MM.1S (cell line): Measurements from ENCODE around the gene TLR6.

ENCODE experiments used
- DNase-seq: peaks from one replicate; pipeline ENCODE4 v3.0.0-alpha.2; 2015
- H2AFZ ChIP-seq: fragments of 300-600 bp; sonication (generic); 2 replicates; pipeline ENCODE4 v1.6.0; 2016; ENCODE audit warnings: antibody characterized with exemption, low read length
- H3F3A ChIP-seq: fragments of 300-600 bp; sonication (generic); 2 replicates; pipeline ENCODE4 v1.6.1; 2016; ENCODE audit warnings: mild to moderate bottlenecking, antibody characterized with exemption, low read length, moderate library complexity, mixed read lengths; ENCODE audit not compliant: insufficient read depth
- H3K27ac ChIP-seq: fragments of 300-600 bp; sonication (generic); 2 replicates; pipeline ENCODE4 v1.5.1; 2016; ENCODE audit warnings: mild to moderate bottlenecking, low read length
- H3K27me3 ChIP-seq: fragments of 300-600 bp; sonication (generic); replicated peaks from 2 replicates; pipeline ENCODE4 v1.6.0; 2016; ENCODE audit warnings: low read length; ENCODE audit not compliant: insufficient read depth
- H3K36me3 ChIP-seq: fragments of 300-600 bp; sonication (generic); replicated peaks from 2 replicates; pipeline ENCODE4 v1.6.1; 2016; ENCODE audit warnings: mild to moderate bottlenecking, low read length, mixed read lengths; ENCODE audit not compliant: insufficient read depth
- H3K4me1 ChIP-seq: fragments of 300-600 bp; sonication (generic); 2 replicates; pipeline ENCODE4 v1.6.1; 2016; ENCODE audit warnings: low read length, mixed read lengths
- H3K4me2 ChIP-seq: fragments of 300-600 bp; sonication (generic); 2 replicates; pipeline ENCODE4 v1.6.0; 2016; ENCODE audit warnings: low read depth, low read length
- H3K4me3 ChIP-seq: fragments of 300-600 bp; sonication (generic); 2 replicates; pipeline ENCODE4 v1.5.1; 2016; ENCODE audit warnings: low read length, mixed read lengths
- H3K79me2 ChIP-seq: fragments of 300-600 bp; sonication (generic); 2 replicates; pipeline ENCODE4 v1.6.1; 2016; ENCODE audit warnings: mixed run types, low read length, mixed read lengths
- H3K9ac ChIP-seq: fragments of 300-600 bp; sonication (generic); 2 replicates; pipeline ENCODE4 v1.6.1; 2016; ENCODE audit warnings: low read length, mixed read lengths
- H3K9me2 ChIP-seq: fragments of 300-600 bp; sonication (generic); replicated peaks from 2 replicates; pipeline ENCODE4 v1.6.1; 2016; ENCODE audit warnings: mild to moderate bottlenecking, low read length, mixed read lengths; ENCODE audit not compliant: insufficient read depth
- H3K9me3 ChIP-seq: fragments of 300-600 bp; sonication (generic); replicated peaks from 2 replicates; pipeline ENCODE4 v1.6.1; 2016; ENCODE audit warnings: mild to moderate bottlenecking, low read length, mixed read lengths; ENCODE audit not compliant: insufficient read depth
- H4K20me1 ChIP-seq: fragments of 300-600 bp; sonication (generic); 2 replicates; pipeline ENCODE4 v1.6.1; 2016; ENCODE audit warnings: mild to moderate bottlenecking, low read length, moderate library complexity, mixed read lengths; ENCODE audit not compliant: insufficient read depth
- CTCF ChIP-seq: fragments of 300-600 bp; sonication (generic); IDR thresholded peaks from 2 replicates; pipeline ENCODE4 v1.5.1; 2016; ENCODE audit warnings: antibody characterized with exemption, low read length, mixed read lengths
- EZH2 ChIP-seq: fragments of 300-600 bp; sonication (generic); optimal IDR thresholded peaks from 2 replicates; pipeline ENCODE3; 2017; ENCODE audit warnings: low read depth, mild to moderate bottlenecking, antibody characterized with exemption, low read length, mixed read lengths
- EZH2phosphoT487 ChIP-seq: fragments of 300-600 bp; sonication (generic); IDR thresholded peaks from 2 replicates; pipeline ENCODE4 v1.6.1; 2018; ENCODE audit warnings: antibody characterized with exemption, low read length

TLR6 gene

GRCh38 chr4:38858097-38858420, 1.4 kb upstream of the TLR6 start:
- H3K9me3 ChIP-seq = no peaks in the 10 kb centered on the region
- peak overlapping the region; percentile 51; the same call in 1 of the 2 replicates for H3K4me3 ChIP-seq
- H3K4me1 ChIP-seq = peaks cover 24% of the 10 kb centered on the region
- peak overlapping the region; percentile 64; the same call in 1 of the 2 replicates for H3K27ac ChIP-seq
- peaks cover 25% of the 10 kb centered on the region; the same call in 1 of the 2 replicates for H3F3A ChIP-seq
- TF ChIP-seq CTCF (no peak), EZH2phosphoT487 (no peak), EZH2 (no peak)
- peak overlapping the region; percentile 61 for H2AFZ ChIP-seq
- no peaks in the 10 kb centered on the region for H4K20me1 ChIP-seq
- H3K27me3 ChIP-seq = no peaks in the 10 kb centered on the region
- peaks cover 15% of the 10 kb centered on the region for H3K79me2 ChIP-seq
- DNase-seq = no peak
- peak overlapping the region; percentile 68 for H3K4me2 ChIP-seq
- no peaks in the 10 kb centered on the region for H3K36me3 ChIP-seq
- peak overlapping the region; percentile 62; the same call in 1 of the 2 replicates for H3K9ac ChIP-seq
- H3K9me2 ChIP-seq = no peaks in the 10 kb centered on the region

GRCh38 chr4:38857354-38858096, 908 bp upstream of the TLR6 start:
- H4K20me1 ChIP-seq = no peaks in the 10 kb centered on the region
- H3K9ac ChIP-seq = peak overlapping the region; percentile 62; the same call in 1 of the 2 replicates
- peak overlapping the region; percentile 64; the same call in 1 of the 2 replicates for H3K27ac ChIP-seq
- H3K4me2 ChIP-seq = peak overlapping the region; percentile 68
- H3K27me3 ChIP-seq = no peaks in the 10 kb centered on the region
- H3K79me2 ChIP-seq = peaks cover 15% of the 10 kb centered on the region
- DNase-seq = peak; percentile 36
- H2AFZ ChIP-seq = peak overlapping the region; percentile 61
- no peaks in the 10 kb centered on the region for H3K9me3 ChIP-seq
- H3F3A ChIP-seq = peaks cover 25% of the 10 kb centered on the region; the same call in 1 of the 2 replicates
- H3K36me3 ChIP-seq = no peaks in the 10 kb centered on the region
- H3K4me1 ChIP-seq = peaks cover 24% of the 10 kb centered on the region
- peak overlapping the region; percentile 51; the same call in 1 of the 2 replicates for H3K4me3 ChIP-seq
- H3K9me2 ChIP-seq = no peaks in the 10 kb centered on the region
- TF ChIP-seq EZH2 (no peak), CTCF (no peak), EZH2phosphoT487 (no peak)

GRCh38 chr4:38856046-38856445, 571 bp downstream of the TLR6 start:
- Histone ChIP-seq H3K79me2 (peaks cover 15% of the 10 kb centered on the region), H4K20me1 (no peaks in the 10 kb centered on the region), H3K9ac (peak overlapping the region; percentile 62), H3K36me3 (no peaks in the 10 kb centered on the region), H3K4me3 (peak overlapping the region; percentile 51), H3K4me2 (peak overlapping the region; percentile 68), H3K27me3 (no peaks in the 10 kb centered on the region), H2AFZ (peak overlapping the region; percentile 20), H3K4me1 (peaks cover 23% of the 10 kb centered on the region), H3F3A (peaks cover 25% of the 10 kb centered on the region; the same call in 1 of the 2 replicates), H3K9me3 (no peaks in the 10 kb centered on the region), H3K9me2 (no peaks in the 10 kb centered on the region), H3K27ac (peak overlapping the region; percentile 64; the same call in 1 of the 2 replicates)
- TF ChIP-seq EZH2 (no peak), EZH2phosphoT487 (no peak), CTCF (no peak)
- DNase-seq = peak; percentile 32
